T follicular helper cell (primary cell): Measurements from ENCODE around the gene CCDC172.

ENCODE experiments used
- DNase-seq: peaks from one replicate; pipeline ENCODE4 v3.0.0-alpha.2; 2020; ENCODE audit warnings: low read depth
- total RNA-seq, 2 experiments: gene quantifications; one replicate each; lab custom pipeline; 2026; lab: John Stamatoyannopoulos, UW

Gene CCDC172
- 0 reads per million in 2 experiments for total RNA-seq

GRCh38 chr10:116324227-116324950, at the start of gene CCDC172:
CCDC172 (plus strand) TSS chr10:116324448; CDS start chr10:116325012, 564 bp downstream.
- DNase-seq = no peak

- DNase-seq = no peak
Observed at GRCh38 chr10:116276981-116277380, 47.3 kb upstream of the CCDC172 start.

GRCh38 chr10:116278846-116279245, 45.4 kb upstream of the CCDC172 start:
- no peak for DNase-seq

- no peak for DNase-seq
Observed at GRCh38 chr10:116281775-116282174, 42.5 kb upstream of the CCDC172 start.

- no peak for DNase-seq
Observed at GRCh38 chr10:116286626-116287200, 37.5 kb upstream of the CCDC172 start.

- DNase-seq = no peak
Observed at GRCh38 chr10:116287906-116288501, 36.2 kb upstream of the CCDC172 start.

GRCh38 chr10:116289652-116290051, 34.6 kb upstream of the CCDC172 start:
- no peak for DNase-seq

GRCh38 chr10:116292493-116292892, 31.8 kb upstream of the CCDC172 start:
- DNase-seq = no peak

GRCh38 chr10:116296291-116296721, 27.9 kb upstream of the CCDC172 start:
- no peak for DNase-seq

GRCh38 chr10:116298586-116298985, 25.7 kb upstream of the CCDC172 start:
- no peak for DNase-seq

GRCh38 chr10:116300542-116300941, 23.7 kb upstream of the CCDC172 start:
- no peak for DNase-seq

GRCh38 chr10:116304923-116305322, 19.3 kb upstream of the CCDC172 start:
- DNase-seq = no peak

GRCh38 chr10:116306847-116307246, 17.4 kb upstream of the CCDC172 start:
- DNase-seq = no peak

- no peak for DNase-seq
Observed at GRCh38 chr10:116307455-116307854, 16.8 kb upstream of the CCDC172 start.

GRCh38 chr10:116311016-116311415, 13.2 kb upstream of the CCDC172 start:
- DNase-seq = no peak

- DNase-seq = no peak
Observed at GRCh38 chr10:116311706-116312490, 12.3 kb upstream of the CCDC172 start.

- no peak for DNase-seq
Observed at GRCh38 chr10:116312548-116312947, 11.7 kb upstream of the CCDC172 start.

- no peak for DNase-seq
Observed at GRCh38 chr10:116316503-116316902, 7.7 kb upstream of the CCDC172 start.

- DNase-seq = no peak
Observed at GRCh38 chr10:116324951-116325635, 845 bp downstream of the CCDC172 start.

GRCh38 chr10:116325987-116326386, 1.7 kb downstream of the CCDC172 start:
- DNase-seq = no peak

GRCh38 chr10:116329153-116329552, 4.9 kb downstream of the CCDC172 start:
- DNase-seq = no peak

GRCh38 chr10:116331815-116332214, 7.6 kb downstream of the CCDC172 start:
- no peak for DNase-seq
